Right renal cortex interstitium (tissue), 3 donors: ENCODE results near the gene FAM47E. TPM values are rescaled to one million over a fixed set of nuclear protein-coding genes. Genes with fewer than 3 reads are reported as not detected.
"Not testable (repeated sequence)": the region's sequence is repeated elsewhere in the genome, so short reads cannot be mapped to it uniquely, and the experiment has no call there.

Source experiments
- DNase-seq, 3 donors: peaks; one replicate each; pipeline ENCODE4 v3.0.0-alpha.2; 2013; ENCODE audit warnings: low read depth in 3 of 3, low spot score in 2 of 3
- polyA plus RNA-seq, 3 donors: library from polyadenylated mRNA; unstranded; fragments of 120-200 nt; gene quantifications; one replicate each; pipeline ENCODE4 v1.2.1, GENCODE V29; 2013; ENCODE audit not compliant: insufficient read length in 3 of 3

FAM47E gene
- polyA plus RNA-seq, 3 donors = 6.7 to 10.4 (median 7.2) TPM

- no peak for DNase-seq
Measured at GRCh38 chr4:76265631-76266218, 14.2 kb downstream of the FAM47E start.

- no peak for DNase-seq
Measured at GRCh38 chr4:76266627-76267026, 15.1 kb downstream of the FAM47E start.

- DNase-seq = no peak
Measured at GRCh38 chr4:76267811-76268210, 16.3 kb downstream of the FAM47E start.

GRCh38 chr4:76270244-76271175 is 19.0 kb downstream of the FAM47E start:
- no peak for DNase-seq

GRCh38 chr4:76271248-76271647 is 19.7 kb downstream of the FAM47E start:
- no peak for DNase-seq

GRCh38 chr4:76272073-76272472 is 20.6 kb downstream of the FAM47E start:
- no peak for DNase-seq

GRCh38 chr4:76272582-76272981 is 21.1 kb downstream of the FAM47E start:
- DNase-seq = no peak

- no peak for DNase-seq
Measured at GRCh38 chr4:76272999-76273398, 21.5 kb downstream of the FAM47E start.

- no peak for DNase-seq
Measured at GRCh38 chr4:76275486-76276124, 24.1 kb downstream of the FAM47E start.

GRCh38 chr4:76276813-76277212 is 25.3 kb downstream of the FAM47E start:
- DNase-seq = no peak

GRCh38 chr4:76277667-76278066 is 26.1 kb downstream of the FAM47E start:
- no peak for DNase-seq

GRCh38 chr4:76278583-76278982 is 27.1 kb downstream of the FAM47E start:
- no peak for DNase-seq

- no peak for DNase-seq
Measured at GRCh38 chr4:76279462-76279861, 27.9 kb downstream of the FAM47E start.

- no peak for DNase-seq
Measured at GRCh38 chr4:76280488-76281441, 29.2 kb downstream of the FAM47E start.

GRCh38 chr4:76281594-76281993 is 30.1 kb downstream of the FAM47E start:
- DNase-seq = not testable (repeated sequence)

- DNase-seq = no peak
Measured at GRCh38 chr4:76282941-76283689, 31.6 kb downstream of the FAM47E start.

GRCh38 chr4:76283900-76284299 is 32.4 kb downstream of the FAM47E start:
- no peak for DNase-seq

GRCh38 chr4:76287811-76288210 is 36.3 kb downstream of the FAM47E start:
- DNase-seq = not testable (repeated sequence)

GRCh38 chr4:76292730-76293129 is 41.2 kb downstream of the FAM47E start:
- DNase-seq = no peak

GRCh38 chr4:76293772-76294171 is 42.3 kb downstream of the FAM47E start:
- DNase-seq = no peak
